K562 (cell line): Measurements from ENCODE around the gene LILRA6. TPM values are rescaled to one million over a fixed set of nuclear protein-coding genes. Genes with fewer than 3 reads are reported as not detected.

ENCODE experiments used
- BRD9 ChIP-seq: fragments of 450-650 bp; IDR thresholded peaks from 2 replicates; pipeline ENCODE4 v1.6.1; 2018; ENCODE audit warnings: low read depth; ENCODE audit not compliant: partially characterized antibody
- CUX1 ChIP-seq: fragments of 200-800 bp; sonication (Bioruptor generic); IDR thresholded peaks from 2 replicates; pipeline ENCODE4 v1.6.1; 2016; ENCODE audit warnings: missing genetic modification characterization, missing compliant biosample characterization
- FOXM1 ChIP-seq, 2 experiments: fragments of 450-650 bp in 1 of 2; sonication (generic) in 1 of 2; formaldehyde crosslinking in 1 of 2; IDR thresholded peaks; 2 replicates each; pipeline versions ENCODE4 v1.6.1 to v1.9.0; 2017 to 2022; ENCODE audit warnings: low read depth in 2 of 2, mild to moderate bottlenecking in 2 of 2, missing genetic modification reagents in 1 of 2, moderate library complexity in 1 of 2
- HINFP ChIP-seq: fragments of 450-650 bp; conservative IDR thresholded peaks from 2 replicates; pipeline ENCODE4 v1.6.1; 2016; ENCODE audit warnings: missing genetic modification characterization, low read depth, mild to moderate bottlenecking, control low read depth, missing compliant biosample characterization
- NFXL1 ChIP-seq: fragments of 450-650 bp; formaldehyde crosslinking; IDR thresholded peaks from 2 replicates; pipeline ENCODE4 v1.4.0; 2021; ENCODE audit warnings: mild to moderate bottlenecking
- SIN3B ChIP-seq: fragments of 450-650 bp; IDR thresholded peaks from 2 replicates; pipeline ENCODE4 v1.6.1; 2017; ENCODE audit warnings: low read depth, mild to moderate bottlenecking, moderate library complexity
- SMARCA5 ChIP-seq: fragments of 450-650 bp; IDR thresholded peaks from 2 replicates; pipeline ENCODE4 v1.6.1; 2016
- TCF7 ChIP-seq: sonication (generic); IDR thresholded peaks from 2 replicates; pipeline ENCODE4 v1.6.1; 2016; ENCODE audit warnings: antibody characterized with exemption, borderline replicate concordance
- ZBTB40 ChIP-seq, 2 experiments: fragments of 450-650 bp in 1 of 2; sonication (generic) in 1 of 2; formaldehyde crosslinking in 1 of 2; IDR thresholded peaks; 2 replicates each; pipeline versions ENCODE4 v1.7.1 to v1.9.0; 2016 to 2022; ENCODE audit warnings: inconsistent platforms in 1 of 2, mild to moderate bottlenecking in 1 of 2, missing genetic modification reagents in 1 of 2
- ZFX ChIP-seq: sonication (generic); formaldehyde crosslinking; IDR thresholded peaks from 2 replicates; pipeline ENCODE4 v1.8.0; 2022; ENCODE audit warnings: mild to moderate bottlenecking, missing genetic modification reagents, moderate library complexity
- ZNF79 ChIP-seq: fragments of 250-450 bp; sonication (Bioruptor Pico); IDR thresholded peaks from 2 replicates; pipeline ENCODE4 v1.4.0; 2020; ENCODE audit warnings: low read depth, mild to moderate bottlenecking, moderate library complexity
- polyA plus RNA-seq, 8 experiments: library from polyadenylated mRNA; depleted of rRNA in 4 of 8; stranded (reverse) in 5 of 8; unstranded in 3 of 8; fragments of >200 nt; fragmentation: Nextera tagmentation in 2 of 8; fragmentation: Illumina TruSeq in 1 of 8; extraction: Ambion mirVana in 2 of 8; extraction: Trizol in 1 of 8; gene quantifications; 2 replicates each; pipeline versions ENCODE4 v1.2.1 to v1.2.3, GENCODE V29; 2011 to 2014; ENCODE audit warnings: inconsistent platforms in 1 of 8, missing spikeins in 1 of 8
- total RNA-seq, 7 experiments: library from RNA; depleted of rRNA in 6 of 7; stranded (reverse); fragments of >200 nt in 6 of 7; fragmentation: Illumina TruSeq in 2 of 7; extraction: Trizol in 2 of 7; gene quantifications; 2 replicates each; pipeline versions ENCODE4 v1.2.1 to v1.2.3, GENCODE V29; 2011 to 2021; ENCODE audit warnings: low replicate concordance in 1 of 7

LILRA6 gene
- total and polyA plus RNA-seq, 9 of the 15 experiments (the other 6 are each of a cell fraction or from before 2014, with no cell fraction given) = 0.03 TPM; not detected in 8

- TF ChIP-seq HINFP (no peak), TCF7 (no peak), ZBTB40 (IDR thresholded peaks at IDR 0.05) (no peak), ZBTB40 (CRISPR knock-in tag; IDR thresholded peaks at IDR 0.05) (no peak), NFXL1 (CRISPR knock-in tag) (no peak), BRD9 (no peak), ZFX (peak; percentile 53), SIN3B (no peak), SMARCA5 (no peak), CUX1 (CRISPR knock-in tag) (no peak), FOXM1 (IDR thresholded peaks at IDR 0.05; ENCODE audit: low read depth) (peak; percentile 81), FOXM1 (CRISPR knock-in tag; IDR thresholded peaks at IDR 0.05; ENCODE audit: low read depth) (no peak), ZNF79 (CRISPR knock-in tag) (no peak)
Observed at GRCh38 chr19:54188215-54188871, 54.2 kb downstream of the LILRA6 start (continued).
